ENCODE measurements around the gene DNAH8.

DNA sequence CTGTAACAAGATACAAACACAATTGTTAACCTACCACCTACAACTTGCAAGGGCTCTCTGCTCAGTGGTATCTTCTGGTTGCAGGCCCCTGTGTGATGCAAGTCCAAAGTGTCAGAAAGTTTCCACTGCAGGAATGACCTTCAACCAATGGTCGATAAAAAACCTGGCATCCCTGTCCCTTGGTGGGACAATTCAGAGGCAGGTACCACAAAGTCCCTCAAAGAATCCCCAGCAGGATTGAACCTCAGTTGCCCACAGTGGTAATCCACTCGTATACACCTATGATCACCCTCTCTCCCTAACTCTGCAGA lies 28.1 kb upstream of the DNAH8 start:
- TF ChIP-seq, protein P1, sequence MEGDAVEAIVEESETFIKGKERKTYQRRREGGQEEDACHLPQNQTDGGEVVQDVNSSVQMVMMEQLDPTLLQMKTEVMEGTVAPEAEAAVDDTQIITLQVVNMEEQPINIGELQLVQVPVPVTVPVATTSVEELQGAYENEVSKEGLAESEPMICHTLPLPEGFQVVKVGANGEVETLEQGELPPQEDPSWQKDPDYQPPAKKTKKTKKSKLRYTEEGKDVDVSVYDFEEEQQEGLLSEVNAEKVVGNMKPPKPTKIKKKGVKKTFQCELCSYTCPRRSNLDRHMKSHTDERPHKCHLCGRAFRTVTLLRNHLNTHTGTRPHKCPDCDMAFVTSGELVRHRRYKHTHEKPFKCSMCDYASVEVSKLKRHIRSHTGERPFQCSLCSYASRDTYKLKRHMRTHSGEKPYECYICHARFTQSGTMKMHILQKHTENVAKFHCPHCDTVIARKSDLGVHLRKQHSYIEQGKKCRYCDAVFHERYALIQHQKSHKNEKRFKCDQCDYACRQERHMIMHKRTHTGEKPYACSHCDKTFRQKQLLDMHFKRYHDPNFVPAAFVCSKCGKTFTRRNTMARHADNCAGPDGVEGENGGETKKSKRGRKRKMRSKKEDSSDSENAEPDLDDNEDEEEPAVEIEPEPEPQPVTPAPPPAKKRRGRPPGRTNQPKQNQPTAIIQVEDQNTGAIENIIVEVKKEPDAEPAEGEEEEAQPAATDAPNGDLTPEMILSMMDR (IDR thresholded peaks at IDR 0.05; ENCODE audit: insufficient read depth, low read length, poor library complexity, severe bottlenecking), result no peak
- no peak for TF ChIP-seq EZH2phosphoT487 (conservative IDR thresholded peaks at IDR 0.05; ENCODE audit: low read length)

Measured in SU-DHL-6 (cell line).